ENCODE data around the gene EIF3D. TPM values are rescaled to one million over a fixed set of nuclear protein-coding genes. Genes with fewer than 3 reads are reported as not detected.

Gene EIF3D
- total and polyA plus RNA-seq, 2 of the 4 experiments (the other 2 are of a cell fraction) = 339 to 746 TPM

DNA sequence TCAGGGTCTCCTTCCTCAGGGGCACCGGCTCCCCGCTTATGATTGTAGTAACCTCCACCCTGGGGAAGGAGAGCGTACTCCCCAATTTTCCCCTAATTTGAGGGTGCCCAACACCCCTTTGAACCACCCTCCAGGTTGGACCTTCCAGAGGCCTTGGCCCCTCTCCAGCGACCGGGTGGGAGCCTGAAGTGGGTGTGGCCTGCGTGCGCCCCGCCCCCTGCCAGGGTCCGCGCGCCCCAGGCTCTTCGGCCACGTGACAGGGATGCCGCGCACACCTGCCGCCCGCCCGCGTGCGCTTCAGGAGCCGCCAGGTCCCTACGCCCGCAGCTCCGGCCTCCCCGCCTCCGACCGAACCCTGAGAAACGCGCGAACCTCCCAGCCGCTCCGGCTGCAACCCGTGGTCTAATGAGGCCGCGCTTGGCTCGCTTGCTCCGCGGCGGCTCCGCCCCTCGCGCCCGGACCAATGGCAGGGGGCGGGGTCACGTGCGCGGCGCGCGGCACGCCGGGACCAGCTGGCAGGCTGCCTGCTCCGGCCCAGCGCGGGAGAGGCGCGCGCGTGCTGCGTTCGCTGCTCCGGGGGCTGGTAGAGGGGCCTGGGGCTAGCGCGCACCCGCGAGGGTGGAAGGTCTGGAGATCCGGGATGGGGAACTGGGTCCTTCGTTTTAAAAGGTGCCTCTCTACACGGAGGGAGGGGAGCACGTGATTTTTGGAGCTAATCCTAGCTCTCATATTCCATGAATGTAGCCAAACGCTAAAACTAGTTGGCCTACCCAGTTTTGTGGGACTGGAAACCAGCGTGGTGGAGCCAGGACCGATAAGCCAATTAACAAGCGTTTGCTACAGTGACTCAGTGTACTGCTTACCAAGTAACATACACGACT, 22.1 kb downstream of the EIF3D start, which contains the start of gene FOXRED2:
Gene FOXRED2 (minus strand): TSS at position 404 of the 881 bp plus-strand sequence. CDS start 618 bp downstream, outside the sequence.
- dilution Hi-C loops (cut with HindIII; ENCODE audit: low sequenced_read_pairs, unreplicated experiment) (no loop called here), intact Hi-C loops (cut with micrococcal nuclease) (no loop called here), in situ Hi-C loops (cut with MboI; ENCODE audit: low sequenced_read_pairs) (loop anchor here (25.0 kb wide), 1 partner anchor 1195 kb away; no protein-coding TSS in a partner anchor)
- Histone ChIP-seq H4K5ac (ENCODE audit: low read depth, low read length) (peak within 1 kb of the TSS; percentile 84), H3K4me2 (ENCODE audit: low read depth, low read length) (peak within 1 kb of the TSS; percentile 86), H3K36me3 (ENCODE audit: control insufficient read depth, insufficient read depth, low read length) (peaks cover 20% of the 10 kb centered on the region), H3K14ac (replicated peaks; ENCODE audit: low read depth, low read length) (peak within 1 kb of the TSS; percentile 94), H3K9ac (ENCODE audit: low read depth, low read length) (peak within 1 kb of the TSS; percentile 58), H2AK5ac (ENCODE audit: low read depth, low read length) (peak within 1 kb of the TSS; percentile 52), H3K27ac (ENCODE audit: insufficient read depth, low read length) (peak within 1 kb of the TSS; percentile 54), H3K18ac (ENCODE audit: low read depth, low read length) (peak within 1 kb of the TSS; percentile 49; the same call in 1 of the 2 replicates), H2BK5ac (ENCODE audit: low read depth, low read length, poor library complexity, severe bottlenecking) (peak within 1 kb of the TSS; percentile 32), H3K9me3 (ENCODE audit: control insufficient read depth, insufficient read depth, low read length) (no peaks in the 10 kb centered on the region), H3K79me1 (ENCODE audit: low read depth in 1 of 2, low read length in 2 of 2) (peaks cover 3 to 19% of the 10 kb centered on the region in 2 experiments; a peak in 2 of 4 replicates), H4K8ac (ENCODE audit: low read depth in 2 of 2, low read length in 2 of 2) (peak within 1 kb of the TSS; percentile 61 to 98), H3K4me1 (ENCODE audit: control insufficient read depth, insufficient read depth, low read length) (no peaks in the 10 kb centered on the region), H2AK9ac (replicated peaks; ENCODE audit: low read depth, low read length, poor library complexity) (peak within 1 kb of the TSS; percentile 97), H3K23ac (ENCODE audit: low read depth, low read length) (peak within 1 kb of the TSS; percentile 84), H2AFZ (replicated peaks; ENCODE audit: low read length, poor library complexity) (peak within 1 kb of the TSS; percentile 95), H3K56ac (ENCODE audit: extremely low read depth, insufficient read depth, low read length) (peak within 1 kb of the TSS; percentile 24; the same call in 1 of the 2 replicates), H2BK15ac (ENCODE audit: low read depth, low read length) (no peak within 1 kb of the TSS), H3K27me3 (ENCODE audit: control insufficient read depth, insufficient read depth, low read length) (no peaks in the 10 kb centered on the region), H2BK20ac (ENCODE audit: low read depth, low read length) (0 out of 2 replicates have a peak within 1 kb of the TSS, but pooled peaks have one; percentile 23), H4K20me1 (ENCODE audit: insufficient read depth, low read length) (peaks cover 12% of the 10 kb centered on the region), H2BK120ac (ENCODE audit: low read depth, low read length) (peak within 1 kb of the TSS; percentile 65), H3K4ac (ENCODE audit: low read depth, low read length) (peak within 1 kb of the TSS; percentile 90), H3K4me3 (ENCODE audit: insufficient read depth, low read depth, low read length) (peak within 1 kb of the TSS; percentile 58), H3K9me1 (ENCODE audit: insufficient read depth, low read length) (peaks cover 12% of the 10 kb centered on the region), H4K91ac (ENCODE audit: insufficient read depth, low read depth, low read length) (peak within 1 kb of the TSS; percentile 58)
- 9% methylated on average over 40 of the region's 75 CpGs; no CpG with 5 or more reads in 1 of the 2 experiments for WGBS, 2 experiments (ENCODE audit: extremely low coverage in 2 of 2, insufficient read length in 1 of 2)
- ATAC-seq (ENCODE audit: low read depth) (peak; percentile 92), DNase-seq (peak; percentile 68)
- no TSS peak for BruUV-seq (replicated peaks)
- ChIA-PET POLR2A (ENCODE audit: unreplicated experiment) (no interaction called here), CTCF (no interaction called here)
- TF ChIP-seq FOS (IDR thresholded peaks at IDR 0.05; ENCODE audit: low read depth, low read length) (0 out of 2 replicates have a peak, but pooled peaks have one; percentile 27), BHLHE40 (IDR thresholded peaks at IDR 0.05; ENCODE audit: low read depth, low read length) (peak; percentile 96), RAD21 (IDR thresholded peaks at IDR 0.05; ENCODE audit: low read length) (no peak), POLR2A (IDR thresholded peaks at IDR 0.05; ENCODE audit: low read depth, low read length) (peak; percentile 56; the same call in 1 of the 2 replicates), RCOR1 (IDR thresholded peaks at IDR 0.05; ENCODE audit: insufficient replicate concordance, low read length) (no peak), MXI1 (IDR thresholded peaks at IDR 0.05; ENCODE audit: borderline replicate concordance, low read depth, low read length) (0 out of 2 replicates have a peak, but pooled peaks have one; percentile 15), MAZ (IDR thresholded peaks at IDR 0.05; ENCODE audit: borderline replicate concordance, low read depth, low read length) (no peak; the same call in 1 of the 2 replicates), CHD1 (IDR thresholded peaks at IDR 0.05; ENCODE audit: low read depth, low read length) (no peak)
- TF ChIP-seq, protein P1, sequence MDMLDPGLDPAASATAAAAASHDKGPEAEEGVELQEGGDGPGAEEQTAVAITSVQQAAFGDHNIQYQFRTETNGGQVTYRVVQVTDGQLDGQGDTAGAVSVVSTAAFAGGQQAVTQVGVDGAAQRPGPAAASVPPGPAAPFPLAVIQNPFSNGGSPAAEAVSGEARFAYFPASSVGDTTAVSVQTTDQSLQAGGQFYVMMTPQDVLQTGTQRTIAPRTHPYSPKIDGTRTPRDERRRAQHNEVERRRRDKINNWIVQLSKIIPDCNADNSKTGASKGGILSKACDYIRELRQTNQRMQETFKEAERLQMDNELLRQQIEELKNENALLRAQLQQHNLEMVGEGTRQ (IDR thresholded peaks at IDR 0.05; ENCODE audit: low read depth, low read length) = peak; percentile 97
- TF ChIP-seq, protein P2, sequence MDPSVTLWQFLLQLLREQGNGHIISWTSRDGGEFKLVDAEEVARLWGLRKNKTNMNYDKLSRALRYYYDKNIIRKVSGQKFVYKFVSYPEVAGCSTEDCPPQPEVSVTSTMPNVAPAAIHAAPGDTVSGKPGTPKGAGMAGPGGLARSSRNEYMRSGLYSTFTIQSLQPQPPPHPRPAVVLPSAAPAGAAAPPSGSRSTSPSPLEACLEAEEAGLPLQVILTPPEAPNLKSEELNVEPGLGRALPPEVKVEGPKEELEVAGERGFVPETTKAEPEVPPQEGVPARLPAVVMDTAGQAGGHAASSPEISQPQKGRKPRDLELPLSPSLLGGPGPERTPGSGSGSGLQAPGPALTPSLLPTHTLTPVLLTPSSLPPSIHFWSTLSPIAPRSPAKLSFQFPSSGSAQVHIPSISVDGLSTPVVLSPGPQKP (IDR thresholded peaks at IDR 0.05; ENCODE audit: borderline replicate concordance, low read depth, low read length) = no peak
- TF ChIP-seq, protein P3, sequence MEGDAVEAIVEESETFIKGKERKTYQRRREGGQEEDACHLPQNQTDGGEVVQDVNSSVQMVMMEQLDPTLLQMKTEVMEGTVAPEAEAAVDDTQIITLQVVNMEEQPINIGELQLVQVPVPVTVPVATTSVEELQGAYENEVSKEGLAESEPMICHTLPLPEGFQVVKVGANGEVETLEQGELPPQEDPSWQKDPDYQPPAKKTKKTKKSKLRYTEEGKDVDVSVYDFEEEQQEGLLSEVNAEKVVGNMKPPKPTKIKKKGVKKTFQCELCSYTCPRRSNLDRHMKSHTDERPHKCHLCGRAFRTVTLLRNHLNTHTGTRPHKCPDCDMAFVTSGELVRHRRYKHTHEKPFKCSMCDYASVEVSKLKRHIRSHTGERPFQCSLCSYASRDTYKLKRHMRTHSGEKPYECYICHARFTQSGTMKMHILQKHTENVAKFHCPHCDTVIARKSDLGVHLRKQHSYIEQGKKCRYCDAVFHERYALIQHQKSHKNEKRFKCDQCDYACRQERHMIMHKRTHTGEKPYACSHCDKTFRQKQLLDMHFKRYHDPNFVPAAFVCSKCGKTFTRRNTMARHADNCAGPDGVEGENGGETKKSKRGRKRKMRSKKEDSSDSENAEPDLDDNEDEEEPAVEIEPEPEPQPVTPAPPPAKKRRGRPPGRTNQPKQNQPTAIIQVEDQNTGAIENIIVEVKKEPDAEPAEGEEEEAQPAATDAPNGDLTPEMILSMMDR (conservative IDR thresholded peaks at IDR 0.05; ENCODE audit: low read depth, low read length) = no peak

Measured in IMR-90 (cell line).